ENCODE measurements around the gene MAG.
A peak's percentile ranks its signal among the peaks of the same experiment; 100 is the strongest.

The MAG gene

GRCh38 chr19:35265126-35265899, 26.6 kb upstream of the MAG start:
- DNase-seq (ENCODE audit: low spot score) = no peak

DNA sequence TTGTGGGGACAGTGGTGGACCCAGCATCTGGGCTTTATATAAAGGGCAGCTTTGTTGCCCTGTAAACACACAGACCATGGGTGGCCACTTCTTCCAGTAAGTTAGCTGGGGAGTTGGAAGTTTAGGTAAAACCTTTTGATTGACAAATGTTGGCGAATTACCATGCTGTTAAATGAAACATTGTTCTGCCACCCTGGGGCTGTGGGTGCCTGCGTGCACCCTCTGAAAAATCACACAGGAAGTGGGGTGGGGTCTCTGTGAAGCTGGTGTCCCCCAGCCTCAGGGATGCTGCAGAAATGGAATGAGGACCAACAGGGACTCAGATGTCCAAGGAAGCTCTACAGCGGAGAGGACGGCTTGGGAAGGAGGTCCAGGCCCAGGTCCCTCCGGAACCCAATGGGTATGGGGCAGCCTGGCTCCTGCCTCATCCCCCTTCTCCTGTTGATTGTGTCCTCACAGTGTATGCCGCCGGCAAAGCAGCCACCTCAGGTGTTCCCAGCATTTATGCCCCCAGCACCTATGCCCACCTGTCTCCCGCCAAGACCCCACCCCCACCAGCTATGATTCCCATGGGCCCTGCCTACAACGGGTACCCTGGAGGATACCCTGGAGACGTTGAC, 26.0 kb upstream of the MAG start:
- DNase-seq (ENCODE audit: low spot score) = no peak

GRCh38 chr19:35266520-35267352, 25.2 kb upstream of the MAG start:
- no peak for DNase-seq (ENCODE audit: low spot score)

GRCh38 chr19:35267353-35267817, 24.6 kb upstream of the MAG start:
- peak; percentile 40 for DNase-seq (ENCODE audit: low spot score)

DNA sequence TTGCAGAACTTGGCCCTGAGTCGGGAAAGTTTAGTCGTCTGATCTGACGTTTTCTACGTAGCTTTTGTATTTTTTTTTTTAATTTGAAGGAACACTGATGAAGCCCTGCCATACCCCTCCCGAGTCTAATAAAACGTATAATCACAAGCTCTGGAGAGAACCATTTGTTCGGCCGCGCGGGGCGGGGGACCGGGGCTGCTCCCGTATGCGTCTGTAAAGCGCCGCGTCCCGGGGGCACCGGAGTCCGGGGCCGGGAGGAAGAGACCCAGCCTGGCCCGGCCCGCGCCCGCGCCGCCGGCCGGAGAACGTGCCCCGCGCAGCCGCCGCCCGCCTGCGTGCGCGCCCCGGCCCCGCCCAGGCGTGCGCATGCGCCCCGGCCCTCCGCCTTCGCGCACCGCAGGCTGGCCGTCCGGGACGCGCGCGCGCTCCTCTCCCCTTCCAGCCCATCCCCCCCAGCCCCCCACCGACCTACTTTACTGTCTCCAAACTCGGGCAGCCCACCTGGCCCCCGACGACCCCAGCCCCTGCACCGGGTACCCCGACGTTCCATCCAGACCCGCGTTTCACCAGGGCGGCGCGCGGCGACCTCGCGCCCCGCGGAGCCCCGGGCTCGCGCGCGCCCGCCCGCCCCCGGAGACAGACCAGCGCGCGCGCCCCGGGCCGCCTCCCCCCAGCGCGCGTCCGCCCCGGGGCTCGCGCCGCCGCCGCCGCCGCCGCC, 24.0 kb upstream of the MAG start:
- peak; percentile 99 for DNase-seq (ENCODE audit: low spot score)

DNA sequence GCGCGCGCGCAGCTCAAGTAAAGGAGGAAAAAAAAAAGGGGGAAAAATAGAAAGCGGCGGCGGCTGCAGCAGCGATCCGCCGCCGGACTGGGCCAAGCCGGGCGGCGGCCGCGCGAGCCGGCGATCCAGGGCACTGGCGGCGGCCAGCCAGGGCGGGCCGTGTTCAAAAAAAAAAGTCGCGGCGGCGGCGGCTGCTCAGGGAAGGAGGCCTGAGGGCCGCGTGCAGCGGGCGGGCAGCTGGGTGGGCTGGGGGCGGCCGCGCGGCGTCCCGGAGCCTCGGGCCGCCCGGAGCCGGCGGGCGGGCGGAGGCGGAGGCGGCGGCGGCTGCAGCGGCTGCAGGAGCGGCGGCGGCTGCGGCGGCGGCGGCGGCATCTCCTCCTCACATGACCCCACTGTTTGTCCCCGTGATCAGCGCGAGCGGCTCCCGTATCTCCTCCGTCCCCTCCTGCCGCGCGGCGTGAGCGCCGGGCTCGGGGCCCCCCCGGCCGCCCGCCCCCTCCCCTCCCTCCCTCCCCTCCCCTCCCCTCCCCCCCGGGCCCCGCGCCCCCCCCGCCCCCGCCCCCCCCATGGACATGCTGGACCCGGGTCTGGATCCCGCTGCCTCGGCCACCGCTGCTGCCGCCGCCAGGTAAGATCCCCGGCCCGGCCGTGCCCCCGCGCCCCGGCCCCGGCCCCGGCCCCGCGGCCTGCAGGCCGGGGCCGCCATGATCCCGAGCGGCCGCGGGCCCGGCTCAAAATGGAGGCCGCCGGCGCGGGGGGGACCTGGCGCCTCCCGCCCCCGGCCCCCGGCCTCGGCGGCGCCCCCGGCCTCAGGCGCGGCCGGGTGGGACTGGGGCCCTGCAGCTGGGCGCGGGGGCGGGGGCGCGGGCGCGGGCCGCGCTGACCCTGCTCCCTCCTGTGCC, 23.2 kb upstream of the MAG start, which contains the start of gene USF2:
TSS of gene USF2 (plus strand) at position 427 of the 902 bp plus-strand sequence. CDS start at position 567, 140 bp downstream.
- peak; percentile 89 for DNase-seq (ENCODE audit: low spot score)

- peak; percentile 92 for DNase-seq (ENCODE audit: low spot score)
Observed at GRCh38 chr19:35269438-35270117, 22.4 kb upstream of the MAG start.

DNA sequence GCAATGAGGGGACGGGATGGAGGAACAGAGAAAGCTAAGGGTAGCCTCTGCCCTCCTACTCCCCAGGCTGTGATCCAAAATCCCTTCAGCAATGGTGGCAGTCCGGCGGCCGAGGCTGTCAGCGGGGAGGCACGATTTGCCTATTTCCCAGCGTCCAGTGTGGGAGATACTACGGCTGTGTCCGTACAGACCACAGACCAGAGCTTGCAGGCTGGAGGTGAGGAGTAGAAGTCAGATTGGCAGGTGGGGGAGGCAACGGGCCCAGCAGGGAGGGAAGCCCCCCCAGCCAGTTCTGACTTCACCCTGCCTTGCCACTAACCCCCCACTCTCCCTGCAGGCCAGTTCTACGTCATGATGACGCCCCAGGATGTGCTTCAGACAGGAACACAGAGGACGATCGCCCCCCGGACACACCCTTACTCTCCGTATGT, 21.6 kb upstream of the MAG start:
- DNase-seq (ENCODE audit: low spot score) = no peak

DNA sequence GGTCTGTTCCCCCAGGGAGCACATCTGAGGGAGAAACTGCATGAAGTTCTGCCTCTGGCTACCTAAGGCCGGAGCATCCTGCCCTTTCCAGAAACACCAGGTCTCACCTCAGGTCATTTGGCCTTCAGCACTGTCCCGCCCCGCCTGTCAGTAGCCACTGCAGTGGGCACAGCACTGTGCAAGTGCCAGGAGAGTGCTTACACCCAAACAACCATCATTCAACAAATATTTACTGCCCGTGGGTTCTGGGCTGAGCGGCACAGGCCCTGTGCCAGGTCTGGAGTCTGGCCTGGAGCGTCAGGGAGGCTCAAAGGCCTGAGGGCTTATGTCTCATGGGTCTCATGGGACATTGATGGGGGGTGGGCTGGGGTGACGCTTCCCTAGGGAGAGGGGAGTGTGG, 20.4 kb upstream of the MAG start:
- no peak for DNase-seq (ENCODE audit: low spot score)

- no peak for DNase-seq (ENCODE audit: low spot score)
Observed at GRCh38 chr19:35272122-35272719, 19.7 kb upstream of the MAG start.

DNA sequence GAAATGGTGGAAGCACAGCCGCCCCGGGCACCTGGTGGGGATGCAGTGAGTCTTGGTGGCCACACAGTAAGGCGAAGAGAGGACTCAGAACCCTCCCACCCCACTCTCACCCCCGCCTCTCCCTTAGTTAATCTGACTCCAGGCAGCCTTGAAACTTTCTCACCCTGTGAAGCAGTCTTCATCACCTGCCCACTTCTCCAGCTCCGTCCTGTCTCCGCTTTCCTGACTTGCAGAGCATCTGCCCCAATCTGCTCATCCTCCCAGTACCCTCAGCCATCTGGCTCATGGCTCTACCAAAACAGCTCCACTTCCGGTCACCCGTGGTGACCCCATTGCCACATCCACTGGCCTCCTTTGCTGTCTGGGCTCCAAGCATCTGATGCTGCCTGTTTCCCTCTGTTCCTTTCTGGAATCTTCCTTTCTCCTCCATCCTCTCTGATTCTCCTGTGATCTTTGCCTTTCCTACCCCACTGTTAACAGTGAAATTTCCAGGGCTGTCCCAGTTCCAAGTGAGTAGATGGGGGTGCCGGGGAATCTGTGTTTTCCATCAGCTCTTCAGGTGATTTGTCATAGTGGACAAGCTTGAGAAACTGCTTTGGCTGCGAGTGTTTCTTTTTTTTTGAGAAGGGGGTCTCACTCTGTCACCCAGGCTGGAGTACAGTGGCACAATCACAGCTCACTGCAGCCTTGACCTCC, 18.9 kb upstream of the MAG start:
- DNase-seq (ENCODE audit: low spot score) = no peak

DNA sequence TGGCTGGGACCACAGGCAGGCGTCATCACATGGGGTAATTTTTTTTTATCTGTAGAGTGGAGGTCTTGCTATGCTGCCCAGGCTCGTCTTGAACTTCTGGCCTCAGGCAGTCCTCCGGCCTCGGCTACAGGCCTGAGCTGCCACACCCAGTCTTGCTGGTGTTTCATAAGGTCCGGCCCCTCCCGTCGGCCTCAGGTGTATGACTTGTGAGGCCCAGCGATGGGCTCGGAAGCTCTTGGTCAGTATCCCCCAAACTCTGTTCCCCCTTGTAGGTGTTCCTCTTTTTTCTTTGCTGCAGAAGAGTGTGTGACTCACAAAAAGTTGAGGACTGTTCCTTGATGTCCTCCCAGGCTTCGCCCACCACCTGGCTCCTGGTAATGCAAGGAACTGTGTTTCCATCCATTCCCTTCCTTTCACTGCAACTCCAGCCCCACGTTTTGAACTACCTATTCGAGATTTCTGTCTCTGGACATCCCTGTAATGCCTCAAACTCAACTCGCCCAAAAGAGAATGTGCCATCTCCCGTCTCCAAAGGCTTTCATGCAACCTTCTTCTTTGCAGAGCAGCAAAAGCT, 18.2 kb upstream of the MAG start:
- no peak for DNase-seq (ENCODE audit: low spot score)

DNA sequence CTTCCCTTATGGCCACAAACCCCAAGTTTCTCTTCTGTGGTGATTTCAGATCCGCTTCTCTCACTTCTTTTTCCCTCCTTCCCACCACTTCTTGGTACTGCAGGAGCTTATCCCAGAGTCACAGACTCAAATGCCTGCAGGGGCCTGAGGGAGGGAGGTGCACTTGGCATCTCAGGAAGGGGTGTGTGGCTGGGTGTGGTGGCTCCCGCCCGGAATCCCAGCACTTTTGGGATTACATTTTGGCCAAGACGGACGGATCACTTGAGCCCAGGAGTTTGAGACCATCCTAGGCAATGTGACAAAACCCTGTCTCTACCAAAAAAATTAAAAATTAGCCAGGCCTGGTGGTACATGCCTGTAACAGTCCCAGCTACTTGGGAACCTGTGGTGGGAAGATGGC, 17.6 kb upstream of the MAG start:
- no peak for DNase-seq (ENCODE audit: low spot score)

DNA sequence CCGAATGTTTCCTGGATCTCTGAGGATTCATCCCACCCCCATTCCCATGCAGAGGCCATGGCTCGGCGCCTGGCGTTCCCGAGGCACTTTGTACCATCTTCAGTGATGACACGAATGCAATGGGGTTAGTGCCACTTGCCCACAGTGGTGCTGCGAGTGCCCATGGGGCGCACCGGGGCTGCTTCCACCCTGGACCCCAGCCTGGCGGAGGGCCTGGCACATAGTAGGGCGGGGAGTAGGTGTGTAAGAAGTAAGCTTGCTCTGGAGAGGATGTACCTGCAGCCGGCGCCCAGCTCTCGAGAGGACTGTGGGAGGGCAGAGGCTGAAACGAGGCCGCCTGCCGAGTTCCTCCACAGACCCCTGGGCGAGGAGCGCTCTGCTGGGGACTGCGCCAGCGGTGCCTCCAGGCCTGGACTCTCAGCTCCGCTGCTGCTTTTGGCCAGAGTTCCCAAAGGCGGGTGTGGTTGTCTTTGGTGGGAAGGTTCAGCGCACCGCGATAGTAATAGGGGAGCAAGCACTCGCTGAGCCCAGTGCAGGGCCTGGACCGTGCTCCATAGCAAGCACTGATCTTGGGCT, 15.2 kb upstream of the MAG start:
- DNase-seq (ENCODE audit: low spot score) = no peak

DNA sequence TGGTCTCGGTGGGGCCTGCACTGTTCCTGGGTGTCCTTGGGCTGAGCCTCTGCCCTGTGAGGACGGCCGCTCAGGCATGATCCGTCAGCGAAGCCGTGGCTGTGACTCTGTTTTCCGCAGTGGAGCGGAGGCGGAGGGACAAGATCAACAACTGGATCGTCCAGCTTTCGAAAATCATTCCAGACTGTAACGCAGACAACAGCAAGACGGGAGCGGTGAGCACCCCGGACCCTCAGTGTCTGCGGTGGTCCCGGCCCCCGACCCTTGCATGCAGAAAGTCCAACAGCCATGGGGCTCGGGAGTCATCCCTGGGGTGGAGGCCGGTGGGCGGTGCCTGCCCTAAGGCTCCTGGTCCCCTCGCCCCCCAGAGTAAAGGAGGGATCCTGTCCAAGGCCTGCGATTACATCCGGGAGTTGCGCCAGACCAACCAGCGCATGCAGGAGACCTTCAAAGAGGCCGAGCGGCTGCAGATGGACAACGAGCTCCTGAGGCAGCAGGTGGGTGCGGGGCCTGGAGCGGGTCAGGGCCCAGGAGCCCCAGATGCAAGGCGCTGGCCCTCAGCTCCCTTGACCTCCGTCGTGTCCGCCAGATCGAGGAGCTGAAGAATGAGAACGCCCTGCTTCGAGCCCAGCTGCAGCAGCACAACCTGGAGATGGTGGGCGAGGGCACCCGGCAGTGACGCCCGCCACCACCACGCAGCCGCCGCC, 13.2 kb upstream of the MAG start:
- no peak for DNase-seq (ENCODE audit: low spot score)

GRCh38 chr19:35279374-35279773, 12.6 kb upstream of the MAG start:
- DNase-seq (ENCODE audit: low spot score) = no peak

GRCh38 chr19:35279985-35280821, 11.8 kb upstream of the MAG start:
- no peak for DNase-seq (ENCODE audit: low spot score)

Data from HuH-7 (cell line).